Immature natural killer cell (primary cell): ENCODE results near the gene ZMYM3. TPM values are rescaled to one million over a fixed set of nuclear protein-coding genes. Genes with fewer than 3 reads are reported as not detected.
"Not testable (repeated sequence)": the region's sequence is repeated elsewhere in the genome, so short reads cannot be mapped to it uniquely, and the experiment has no call there.

ENCODE experiments used
- DNase-seq, 3 donors: peaks; one replicate each; pipeline ENCODE4 v3.0.0; 2022; ENCODE audit warnings: mixed read lengths in 1 of 3
- H3K27ac Mint-ChIP-seq, 6 donors: one replicate each; pipeline ENCODE4 v1.8.0; 2020; ENCODE audit warnings: mixed read lengths in 6 of 6, mild to moderate bottlenecking in 5 of 6, inconsistent platforms in 4 of 6, moderate library complexity in 3 of 6
- H3K27me3 Mint-ChIP-seq, 3 donors: one replicate each; pipeline ENCODE4 v1.8.0; 2020 to 2021; ENCODE audit warnings: low read depth in 3 of 3, mild to moderate bottlenecking in 3 of 3, mixed read lengths in 3 of 3, moderate library complexity in 3 of 3, inconsistent platforms in 1 of 3
- H3K36me3 Mint-ChIP-seq, 3 donors: one replicate each; pipeline ENCODE4 v1.8.0; 2020; ENCODE audit warnings: mixed read lengths in 3 of 3, inconsistent platforms in 2 of 3, mild to moderate bottlenecking in 2 of 3
- H3K4me1 Mint-ChIP-seq, 2 donors: one replicate each; pipeline ENCODE4 v1.8.0; 2020; ENCODE audit warnings: inconsistent platforms in 2 of 2, mild to moderate bottlenecking in 2 of 2, mixed read lengths in 2 of 2, moderate library complexity in 1 of 2
- H3K4me3 Mint-ChIP-seq, 5 donors: one replicate each; pipeline ENCODE4 v1.8.0; 2020; ENCODE audit warnings: mild to moderate bottlenecking in 5 of 5, mixed read lengths in 5 of 5, inconsistent platforms in 3 of 5, moderate library complexity in 3 of 5
- H3K9me3 Mint-ChIP-seq, 6 donors: one replicate each; pipeline ENCODE4 v1.8.0; 2020; ENCODE audit warnings: mild to moderate bottlenecking in 6 of 6, mixed read lengths in 6 of 6, inconsistent platforms in 4 of 6, moderate library complexity in 3 of 6
- polyA plus RNA-seq, 3 donors: library from polyadenylated mRNA; unstranded; fragments of 300-500 nt; fragmentation: Illumina TruSeq; gene quantifications; one replicate each; pipeline ENCODE4 v1.2.3, GENCODE V29; 2021

Gene ZMYM3
- polyA plus RNA-seq, 3 donors from 2014 or later: 3.0 to 5.6 (median 5.0) TPM

DNA sequence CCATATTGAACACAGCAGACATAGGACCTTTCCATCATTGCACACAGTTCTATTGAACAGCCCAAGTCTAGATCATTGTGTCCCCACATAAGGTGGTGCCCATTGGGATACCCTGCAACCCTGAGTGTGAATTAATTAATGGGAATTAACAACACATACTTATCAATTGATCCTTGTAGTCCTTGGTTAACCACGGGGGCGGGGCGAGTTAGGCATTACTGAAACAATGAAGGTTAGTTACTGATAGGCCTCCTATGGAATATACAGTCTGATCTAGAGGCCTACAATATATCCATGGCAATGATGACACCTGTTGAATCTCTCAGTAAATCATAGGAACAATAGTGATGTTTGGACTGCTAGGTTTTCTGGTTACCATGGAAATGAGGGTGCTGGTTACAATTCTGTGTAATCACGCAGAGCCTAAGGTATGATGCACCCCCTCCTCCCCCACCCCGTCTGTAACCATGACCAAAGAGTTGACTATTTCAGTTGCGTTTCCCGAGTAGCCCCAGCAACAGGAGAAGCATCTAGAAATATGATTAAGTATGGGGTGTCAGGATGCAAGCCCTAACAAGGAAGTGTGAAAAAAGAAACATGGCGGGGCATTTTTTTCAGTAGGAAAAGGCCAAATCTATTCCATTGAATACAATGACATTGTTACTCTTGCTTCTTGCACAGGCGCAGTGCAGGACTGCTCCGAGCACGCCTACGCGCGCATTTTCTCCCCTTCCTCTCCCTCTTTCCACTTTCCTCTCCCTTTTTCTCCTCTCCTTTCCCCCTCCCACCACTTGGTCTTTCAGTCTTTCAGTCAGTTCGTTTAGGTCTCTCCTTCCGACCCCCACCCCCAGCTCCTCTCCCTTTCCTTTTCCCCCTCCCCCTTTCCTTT is 28.8 kb upstream of the ZMYM3 start:
- peak overlapping the region; percentile 97 to 98 (median 98) for H3K4me3 Mint-ChIP-seq
- H3K36me3 Mint-ChIP-seq: no peaks in the 10 kb centered on the region
- peaks cover 7 to 18% (median 10%) of the 10 kb centered on the region in 3 donors for H3K27me3 Mint-ChIP-seq
- H3K4me1 Mint-ChIP-seq: peaks cover 31 to 36% of the 10 kb centered on the region in 2 donors
- no peaks in the 10 kb centered on the region for H3K9me3 Mint-ChIP-seq
- H3K27ac Mint-ChIP-seq: peak overlapping the region; percentile 96 to 99 (median 98)
- DNase-seq: no peak

DNA sequence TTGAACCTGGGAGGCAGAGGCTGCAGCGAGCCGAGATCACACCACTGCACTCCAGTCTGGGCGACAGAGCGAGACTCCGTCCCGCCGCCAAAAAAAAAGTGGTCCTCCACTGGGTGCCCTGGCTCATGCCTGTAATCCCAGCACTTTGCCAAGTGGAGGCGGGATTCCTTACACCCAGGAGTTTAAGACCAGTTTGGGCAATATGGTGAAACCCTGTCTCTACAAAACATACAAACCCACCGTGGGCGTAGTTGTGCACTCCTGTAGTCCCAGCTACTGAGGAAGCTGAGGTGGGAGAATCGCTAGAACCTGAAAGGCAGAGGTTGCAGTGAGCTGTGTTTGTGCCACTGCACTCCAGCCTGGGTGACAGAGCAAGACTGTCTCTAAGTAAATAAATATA is 27.4 kb upstream of the ZMYM3 start:
- not testable (repeated sequence) for H3K9me3 Mint-ChIP-seq, H3K36me3 Mint-ChIP-seq, DNase-seq, H3K27ac Mint-ChIP-seq
- H3K27me3 Mint-ChIP-seq: peaks cover 7 to 20% (median 10%) of the 10 kb centered on the region in 3 donors
- peak overlapping the region in 1 of 5 donors; percentile 18 for H3K4me3 Mint-ChIP-seq
- peaks cover 26 to 28% of the 10 kb centered on the region in 2 donors for H3K4me1 Mint-ChIP-seq

- H3K27me3 Mint-ChIP-seq, H3K9me3 Mint-ChIP-seq, H3K36me3 Mint-ChIP-seq, H3K4me3 Mint-ChIP-seq, H3K4me1 Mint-ChIP-seq, DNase-seq: not testable (repeated sequence)
- H3K27ac Mint-ChIP-seq: peak overlapping the region in 1 of 6 donors; percentile 78
Measured at GRCh38 chrX:71272313-71272712, 18.4 kb upstream of the ZMYM3 start.

- Mint-ChIP-seq H3K4me1 (no peaks in the 10 kb centered on the region), H3K9me3 (peaks cover 0 to 1% (median 0%) of the 10 kb centered on the region in 6 donors), H3K4me3 (no peak overlapping the region), H3K27me3 (no peaks in the 10 kb centered on the region), H3K27ac (no peak overlapping the region), H3K36me3 (peaks cover 0 to 10% (median 0%) of the 10 kb centered on the region in 3 donors)
- no peak for DNase-seq
Measured at GRCh38 chrX:71269801-71270395, 16.0 kb upstream of the ZMYM3 start.

DNA sequence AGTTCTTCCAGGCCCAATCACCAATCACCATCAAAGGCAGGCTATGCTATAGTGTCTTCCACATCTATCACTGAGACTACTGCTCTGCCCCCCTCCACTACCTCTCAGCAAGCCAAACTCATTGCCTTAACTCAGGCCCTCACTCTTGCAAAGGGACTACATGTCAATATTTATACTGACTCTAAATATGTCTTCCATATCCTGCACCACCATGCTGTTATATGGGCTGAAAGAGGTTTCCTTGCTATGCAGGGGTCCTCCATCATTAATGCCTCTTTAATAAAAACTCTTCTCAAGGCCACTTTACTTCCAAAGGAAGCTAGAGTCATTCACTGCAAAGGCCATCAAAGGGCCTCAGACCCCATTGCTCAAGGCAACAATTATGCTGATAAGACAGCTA is 14.7 kb upstream of the ZMYM3 start:
- H3K9me3 Mint-ChIP-seq, H3K4me1 Mint-ChIP-seq, H3K27me3 Mint-ChIP-seq, H3K27ac Mint-ChIP-seq, H3K4me3 Mint-ChIP-seq, DNase-seq: not testable (repeated sequence)
- H3K36me3 Mint-ChIP-seq: peaks cover 0 to 10% (median 0%) of the 10 kb centered on the region in 3 donors

GRCh38 chrX:71256856-71257255 is 2.9 kb upstream of the ZMYM3 start:
- Mint-ChIP-seq H3K9me3 (no peaks in the 10 kb centered on the region), H3K36me3 (no peaks in the 10 kb centered on the region), H3K4me1 (peaks cover 14 to 19% of the 10 kb centered on the region in 2 donors), H3K27me3 (peaks cover 6 to 16% (median 15%) of the 10 kb centered on the region in 3 donors), H3K27ac (no peak overlapping the region), H3K4me3 (no peak overlapping the region)
- DNase-seq: no peak

- Mint-ChIP-seq H3K9me3 (no peaks in the 10 kb centered on the region), H3K4me3 (peak overlapping the region in 3 of 5 donors; percentile 89 to 93 (median 91)), H3K4me1 (peaks cover 16 to 19% of the 10 kb centered on the region in 2 donors), H3K27me3 (peaks cover 6 to 16% (median 15%) of the 10 kb centered on the region in 3 donors), H3K36me3 (no peaks in the 10 kb centered on the region), H3K27ac (peak overlapping the region in 5 of 6 donors; percentile 65 to 95 (median 92))
- DNase-seq: no peak
Measured at GRCh38 chrX:71256051-71256450, 2.1 kb upstream of the ZMYM3 start.

DNA sequence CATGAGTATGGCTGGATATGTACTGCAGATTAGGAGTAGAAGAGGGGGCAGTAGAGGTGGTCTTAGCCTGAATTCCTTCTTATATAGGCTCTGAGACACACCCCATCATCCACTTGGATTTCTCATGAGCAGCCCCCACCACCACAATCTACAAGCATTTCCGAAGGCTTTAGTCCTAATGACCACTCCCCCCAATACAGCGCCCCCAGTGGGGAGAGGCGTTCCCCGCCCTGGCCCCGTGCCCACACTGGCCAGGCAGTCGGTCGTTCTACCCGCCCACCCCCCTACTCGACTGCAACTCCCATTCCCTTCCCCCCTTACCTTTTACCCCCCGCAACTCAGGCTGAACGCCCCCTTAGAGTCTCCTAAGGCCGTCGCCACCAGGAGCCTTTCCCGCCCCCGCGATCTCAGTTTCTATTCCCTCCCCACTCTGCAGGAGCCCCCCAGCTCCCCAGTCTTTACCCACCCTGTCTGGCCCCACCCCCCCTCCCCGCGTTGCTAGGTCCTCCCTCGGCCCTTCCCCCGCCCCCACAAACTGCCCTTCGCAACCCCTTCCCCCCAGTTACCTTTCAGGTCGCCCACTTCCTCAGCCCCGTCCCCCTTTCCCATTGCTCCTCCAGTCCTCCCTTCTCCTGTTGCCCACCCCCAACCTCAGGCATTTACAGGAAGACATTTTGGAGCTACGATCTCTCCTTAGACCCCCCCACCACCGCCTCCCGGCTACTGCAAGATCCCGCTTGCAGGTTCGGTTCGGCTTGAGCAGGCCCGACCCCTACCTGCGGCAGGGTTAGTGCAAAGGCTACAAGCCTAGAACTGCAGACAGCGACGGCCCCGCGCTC is 468 bp downstream of the ZMYM3 start:
- peak overlapping the region; percentile 66 to 98 (median 90) for H3K27ac Mint-ChIP-seq
- H3K36me3 Mint-ChIP-seq: peaks cover 0 to 4% (median 0%) of the 10 kb centered on the region in 3 donors
- DNase-seq: peak; percentile 19 to 35 (median 27)
- H3K27me3 Mint-ChIP-seq: peaks cover 6 to 19% (median 15%) of the 10 kb centered on the region in 3 donors
- H3K4me1 Mint-ChIP-seq: peaks cover 16 to 19% of the 10 kb centered on the region in 2 donors
- no peaks in the 10 kb centered on the region for H3K9me3 Mint-ChIP-seq
- H3K4me3 Mint-ChIP-seq: peak overlapping the region; percentile 89 to 93 (median 92)

GRCh38 chrX:71252221-71252620 is 1.7 kb downstream of the ZMYM3 start:
- DNase-seq: no peak
- Mint-ChIP-seq H3K9me3 (no peaks in the 10 kb centered on the region), H3K4me1 (peaks cover 16 to 19% of the 10 kb centered on the region in 2 donors), H3K36me3 (peaks cover 0 to 4% (median 0%) of the 10 kb centered on the region in 3 donors), H3K4me3 (peak overlapping the region in 3 of 5 donors; percentile 3 to 40 (median 32)), H3K27ac (peak overlapping the region in 2 of 6 donors; percentile 53), H3K27me3 (peaks cover 6 to 19% (median 15%) of the 10 kb centered on the region in 3 donors)

GRCh38 chrX:71251466-71251973 is 2.4 kb downstream of the ZMYM3 start:
- no peak overlapping the region for H3K4me3 Mint-ChIP-seq
- DNase-seq: no peak
- peak overlapping the region in 1 of 6 donors; percentile 2 for H3K27ac Mint-ChIP-seq
- H3K4me1 Mint-ChIP-seq: peaks cover 16 to 19% of the 10 kb centered on the region in 2 donors
- peaks cover 6 to 19% (median 15%) of the 10 kb centered on the region in 3 donors for H3K27me3 Mint-ChIP-seq
- H3K36me3 Mint-ChIP-seq: peaks cover 0 to 9% (median 0%) of the 10 kb centered on the region in 3 donors
- H3K9me3 Mint-ChIP-seq: no peaks in the 10 kb centered on the region

DNA sequence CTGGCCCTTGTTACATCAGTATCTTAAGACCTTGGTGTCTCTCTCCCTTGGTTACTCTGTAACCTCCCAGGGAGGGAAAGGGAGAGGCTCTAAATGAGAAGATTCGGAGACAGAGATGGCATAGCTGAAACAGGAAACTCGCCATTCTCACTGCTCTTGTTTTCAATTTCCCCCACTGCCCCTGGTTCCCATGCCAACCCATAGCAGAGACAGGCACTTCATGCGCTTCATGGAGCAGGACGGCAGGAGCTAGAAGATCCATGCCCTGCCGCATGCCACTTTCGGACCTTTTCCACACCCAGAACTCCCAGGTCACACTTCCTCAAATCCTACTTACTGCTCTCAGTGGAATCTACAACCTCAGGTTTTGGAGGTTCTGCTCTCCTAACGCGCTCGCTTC is 3.1 kb downstream of the ZMYM3 start:
- H3K4me3 Mint-ChIP-seq: peak overlapping the region in 1 of 5 donors; percentile 22
- H3K36me3 Mint-ChIP-seq: peaks cover 0 to 10% (median 0%) of the 10 kb centered on the region in 3 donors
- peaks cover 15 to 18% of the 10 kb centered on the region in 2 donors for H3K4me1 Mint-ChIP-seq
- peaks cover 6 to 17% (median 15%) of the 10 kb centered on the region in 3 donors for H3K27me3 Mint-ChIP-seq
- peak overlapping the region in 1 of 6 donors; percentile 2 for H3K27ac Mint-ChIP-seq
- DNase-seq: no peak
- H3K9me3 Mint-ChIP-seq: no peaks in the 10 kb centered on the region

DNA sequence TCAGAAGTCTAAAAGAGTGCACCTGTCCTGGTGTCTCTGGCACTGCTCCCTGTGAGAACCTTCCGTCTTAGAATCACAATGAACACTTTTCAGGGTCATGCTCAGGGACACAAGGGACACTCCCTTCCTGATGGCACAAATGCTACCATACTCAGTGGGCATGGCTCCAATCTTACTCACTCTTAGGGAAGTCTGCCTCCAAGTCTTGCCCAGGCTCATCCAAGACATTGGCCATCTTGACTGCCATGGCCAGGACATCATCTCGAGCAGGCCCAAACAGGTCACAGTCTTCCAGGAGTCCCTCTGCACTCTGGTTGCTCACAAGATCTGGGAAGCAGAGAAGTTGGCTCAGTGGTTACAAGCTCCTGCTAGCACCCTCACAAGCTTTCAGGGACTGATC is 8.8 kb downstream of the ZMYM3 start:
- peak overlapping the region in 1 of 6 donors; percentile 4 for H3K27ac Mint-ChIP-seq
- H3K9me3 Mint-ChIP-seq: no peaks in the 10 kb centered on the region
- H3K4me3 Mint-ChIP-seq: no peak overlapping the region
- peaks cover 9 to 40% (median 16%) of the 10 kb centered on the region in 3 donors for H3K36me3 Mint-ChIP-seq
- no peak for DNase-seq
- peaks cover 0 to 8% (median 7%) of the 10 kb centered on the region in 3 donors for H3K27me3 Mint-ChIP-seq
- H3K4me1 Mint-ChIP-seq: no peaks in the 10 kb centered on the region
